Endodermal cell (in vitro differentiated cells): ENCODE results near the gene PTPRC. TPM values are rescaled to one million over a fixed set of nuclear protein-coding genes. Genes with fewer than 3 reads are reported as not detected.

Source experiments
- DNase-seq: peaks from one replicate; pipeline ENCODE4 v3.0.0-alpha.2; 2017
- H3K27ac ChIP-seq: 2 replicates; pipeline ENCODE4 v1.5.1; 2013; ENCODE audit warnings: mild to moderate bottlenecking, low read depth, low read length, moderate library complexity
- H3K27me3 ChIP-seq: 2 replicates; pipeline ENCODE4 v1.6.1; 2013; ENCODE audit warnings: mild to moderate bottlenecking, low read length, moderate library complexity; ENCODE audit not compliant: insufficient read depth, control insufficient read depth, poor library complexity, severe bottlenecking
- H3K36me3 ChIP-seq: 2 replicates; pipeline ENCODE4 v1.7.0; 2013; ENCODE audit warnings: mild to moderate bottlenecking, low read length, moderate library complexity; ENCODE audit not compliant: control insufficient read depth, insufficient read depth
- H3K4me1 ChIP-seq: one replicate; pipeline ENCODE4 v1.7.0; 2013; ENCODE audit warnings: low read length; ENCODE audit not compliant: control insufficient read depth, insufficient read depth
- H3K4me3 ChIP-seq: 2 replicates; pipeline ENCODE4 v1.5.1; 2013; ENCODE audit warnings: mild to moderate bottlenecking, low read length, moderate library complexity
- H3K9ac ChIP-seq: 2 replicates; pipeline ENCODE4 v1.6.1; 2013; ENCODE audit warnings: mild to moderate bottlenecking, low read length, moderate library complexity; ENCODE audit not compliant: poor library complexity, severe bottlenecking; ENCODE audit errors: extremely low read depth
- H3K9me3 ChIP-seq: 2 replicates; pipeline ENCODE4 v1.6.1; 2013; ENCODE audit warnings: mild to moderate bottlenecking, low read length, moderate library complexity; ENCODE audit not compliant: control insufficient read depth
- H3K27ac Mint-ChIP-seq: 2 replicates; pipeline ENCODE4 v1.8.0; 2020; ENCODE audit warnings: mixed read lengths
- H3K27me3 Mint-ChIP-seq: 2 replicates; pipeline ENCODE4 v1.8.0; 2021; ENCODE audit warnings: mild to moderate bottlenecking, mixed read lengths; ENCODE audit not compliant: insufficient read depth
- H3K36me3 Mint-ChIP-seq: 2 replicates; pipeline ENCODE4 v1.8.0; 2020; ENCODE audit warnings: low read depth, mixed read lengths
- H3K4me1 Mint-ChIP-seq: 2 replicates; pipeline ENCODE4 v1.8.0; 2020; ENCODE audit warnings: mixed read lengths
- H3K4me3 Mint-ChIP-seq: 2 replicates; pipeline ENCODE4 v1.8.0; 2020; ENCODE audit warnings: mild to moderate bottlenecking, moderate library complexity, mixed read lengths
- H3K9me3 Mint-ChIP-seq: 2 replicates; pipeline ENCODE4 v1.8.0; 2020; ENCODE audit warnings: mild to moderate bottlenecking, mixed read lengths
- WGBS, 2 experiments: methylation state at CpG; one replicate each; pipeline versions ENCODE4 v1.1.5 to v1.1.7; 2013; ENCODE audit warnings: missing lambda C conversion rate in 2 of 2, mixed read lengths in 1 of 2; ENCODE audit not compliant: insufficient coverage in 1 of 2, insufficient read length in 1 of 2; 5-methylcytosine and 5-hydroxymethylcytosine counted together
- total RNA-seq, 2 donors: library from RNA; stranded (reverse); fragmentation: NEBNext Ultra II Directional in 1 of 2; extraction: Animal tissue kit (Norgen Biotek cat#: 25700) in 1 of 2; gene quantifications; 2 replicates in 1 of 2; 3 replicates in 1 of 2; pipeline ENCODE4 v1.2.1, GENCODE V29; 2021
- TF ChIP-seq, protein P1 (sequence below): fragments of 200-600 bp; sonication (generic); conservative IDR thresholded peaks from 2 replicates; pipeline ENCODE4 v1.5.0; 2021; ENCODE audit warnings: antibody characterized with exemption, mild to moderate bottlenecking

Gene PTPRC
- total RNA-seq, 2 donors from 2014 or later: 0.11 TPM; not detected in 1

DNA sequence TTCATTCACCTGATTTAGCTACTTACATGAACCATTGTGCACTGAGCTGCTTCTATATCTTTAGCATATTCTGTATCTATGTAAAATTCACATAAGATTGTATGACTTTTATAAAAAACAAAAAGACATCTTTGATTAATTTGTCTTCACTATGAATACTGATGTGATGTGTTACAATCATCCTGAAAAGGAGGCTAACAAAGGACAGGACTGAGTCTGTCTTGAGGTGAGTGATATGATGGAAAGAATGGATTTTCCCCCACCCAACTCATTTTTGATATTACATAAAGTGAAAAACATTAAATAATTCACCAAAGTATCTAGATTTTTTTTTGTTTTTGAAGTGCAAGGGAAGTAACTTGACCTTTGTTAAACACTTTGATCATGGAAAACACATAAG is 9.8 kb downstream of the PTPRC start:
- Histone ChIP-seq H3K9ac (no peak overlapping the region), H3K4me3 (no peak overlapping the region)
- no peaks in the 10 kb centered on the region for H3K27me3 Mint-ChIP-seq

GRCh38 chr1:198649232-198649967 is 10.6 kb downstream of the PTPRC start:
- no peak for DNase-seq
- Histone ChIP-seq H3K36me3 (no peaks in the 10 kb centered on the region), H3K27me3 (no peaks in the 10 kb centered on the region), H3K4me3 (no peak overlapping the region), H3K27ac (no peak overlapping the region), H3K9ac (no peak overlapping the region), H3K4me1 (no peaks in the 10 kb centered on the region), H3K9me3 (peaks cover 9% of the 10 kb centered on the region)
- Mint-ChIP-seq H3K36me3 (no peaks in the 10 kb centered on the region), H3K4me3 (no peak overlapping the region), H3K9me3 (peaks cover 3% of the 10 kb centered on the region), H3K4me1 (peaks cover 20% of the 10 kb centered on the region), H3K27ac (no peak overlapping the region), H3K27me3 (no peaks in the 10 kb centered on the region)
- WGBS, 2 experiments: 82 to 93% methylated on average over 5 of the region's 5 CpGs
- TF ChIP-seq, protein P1, sequence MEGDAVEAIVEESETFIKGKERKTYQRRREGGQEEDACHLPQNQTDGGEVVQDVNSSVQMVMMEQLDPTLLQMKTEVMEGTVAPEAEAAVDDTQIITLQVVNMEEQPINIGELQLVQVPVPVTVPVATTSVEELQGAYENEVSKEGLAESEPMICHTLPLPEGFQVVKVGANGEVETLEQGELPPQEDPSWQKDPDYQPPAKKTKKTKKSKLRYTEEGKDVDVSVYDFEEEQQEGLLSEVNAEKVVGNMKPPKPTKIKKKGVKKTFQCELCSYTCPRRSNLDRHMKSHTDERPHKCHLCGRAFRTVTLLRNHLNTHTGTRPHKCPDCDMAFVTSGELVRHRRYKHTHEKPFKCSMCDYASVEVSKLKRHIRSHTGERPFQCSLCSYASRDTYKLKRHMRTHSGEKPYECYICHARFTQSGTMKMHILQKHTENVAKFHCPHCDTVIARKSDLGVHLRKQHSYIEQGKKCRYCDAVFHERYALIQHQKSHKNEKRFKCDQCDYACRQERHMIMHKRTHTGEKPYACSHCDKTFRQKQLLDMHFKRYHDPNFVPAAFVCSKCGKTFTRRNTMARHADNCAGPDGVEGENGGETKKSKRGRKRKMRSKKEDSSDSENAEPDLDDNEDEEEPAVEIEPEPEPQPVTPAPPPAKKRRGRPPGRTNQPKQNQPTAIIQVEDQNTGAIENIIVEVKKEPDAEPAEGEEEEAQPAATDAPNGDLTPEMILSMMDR: no peak

More for the DNA sequence above, 9.8 kb downstream of the PTPRC start:
- Histone ChIP-seq H3K36me3 (no peaks in the 10 kb centered on the region), H3K4me1 (no peaks in the 10 kb centered on the region), H3K9me3 (peaks cover 9% of the 10 kb centered on the region), H3K27ac (no peak overlapping the region), H3K27me3 (no peaks in the 10 kb centered on the region)
- Mint-ChIP-seq H3K36me3 (no peaks in the 10 kb centered on the region), H3K9me3 (peaks cover 3% of the 10 kb centered on the region), H3K4me3 (no peak overlapping the region), H3K4me1 (peaks cover 20% of the 10 kb centered on the region), H3K27ac (no peak overlapping the region)
- TF ChIP-seq, protein P1: no peak
- DNase-seq: no peak

DNA sequence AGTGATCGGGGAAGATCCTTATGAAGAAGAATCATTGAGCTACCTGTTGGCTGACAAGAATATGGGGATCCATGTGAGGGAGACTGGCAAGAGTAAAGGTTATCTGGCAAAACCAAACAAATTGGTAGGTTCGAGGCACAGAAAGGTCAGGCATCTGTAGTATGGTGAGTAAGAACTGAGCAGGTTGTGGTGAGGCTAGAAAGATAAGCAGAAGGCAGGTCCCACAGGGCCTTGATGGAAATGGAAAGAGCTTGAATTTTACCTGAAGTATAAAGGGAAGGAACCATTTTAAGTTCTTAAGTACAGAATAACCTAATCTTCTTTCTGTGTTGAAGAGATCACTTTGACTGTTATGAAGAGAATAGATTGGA is 11.1 kb downstream of the PTPRC start:
- Histone ChIP-seq H3K4me3 (no peak overlapping the region), H3K36me3 (no peaks in the 10 kb centered on the region), H3K9ac (no peak overlapping the region), H3K4me1 (no peaks in the 10 kb centered on the region), H3K9me3 (peaks cover 9% of the 10 kb centered on the region), H3K27me3 (no peaks in the 10 kb centered on the region), H3K27ac (no peak overlapping the region)
- no peak overlapping the region for H3K27ac Mint-ChIP-seq
- TF ChIP-seq, protein P1: no peak
- peaks cover 3% of the 10 kb centered on the region for H3K9me3 Mint-ChIP-seq
- no peak overlapping the region for H3K4me3 Mint-ChIP-seq
- no peaks in the 10 kb centered on the region for H3K36me3 Mint-ChIP-seq
- peaks cover 20% of the 10 kb centered on the region for H3K4me1 Mint-ChIP-seq
- DNase-seq: no peak
- no peaks in the 10 kb centered on the region for H3K27me3 Mint-ChIP-seq
- 94 to 95% methylated on average over 2 of the region's 2 CpGs for WGBS, 2 experiments
